CD14-positive monocyte (primary cell): Measurements from ENCODE around the gene NLRC5. TPM values are rescaled to one million over a fixed set of nuclear protein-coding genes. Genes with fewer than 3 reads are reported as not detected.

Source experiments
- DNase-seq, 3 donors: peaks; one replicate each; pipeline ENCODE4 v3.0.0-alpha.2; 2011 to 2022
- H2AFZ ChIP-seq: 2 replicates; pipeline ENCODE4 v1.6.0; 2012; ENCODE audit warnings: mild to moderate bottlenecking, low read depth, low read length, inconsistent platforms; ENCODE audit not compliant: insufficient read depth, poor library complexity, severe bottlenecking
- H3K27ac ChIP-seq, 2 donors: 1 replicate in 1 of 2; 2 replicates in 1 of 2; pipeline ENCODE4 v1.5.1; 2012 to 2013; ENCODE audit warnings: low read length in 2 of 2, control low read depth in 1 of 2, inconsistent platforms in 1 of 2, low read depth in 1 of 2, mild to moderate bottlenecking in 1 of 2
- H3K27me3 ChIP-seq, 2 donors: one replicate each; pipeline versions ENCODE4 v1.6.0 to v1.6.1; 2011 to 2013; ENCODE audit warnings: low read length in 2 of 2; ENCODE audit not compliant: control insufficient read depth in 2 of 2, insufficient read depth in 2 of 2
- H3K36me3 ChIP-seq, 2 donors: replicated peaks in 1 of 2; 1 replicate in 1 of 2; 2 replicates in 1 of 2; pipeline versions ENCODE4 v1.5.1 to v1.6.1; 2012 to 2013; ENCODE audit warnings: low read length in 2 of 2, control low read depth in 1 of 2, inconsistent platforms in 1 of 2, mild to moderate bottlenecking in 1 of 2; ENCODE audit not compliant: insufficient read depth in 2 of 2, control insufficient read depth in 1 of 2
- H3K4me1 ChIP-seq, 2 donors: 1 replicate in 1 of 2; 2 replicates in 1 of 2; pipeline versions ENCODE4 v1.5.1 to v1.6.1; 2012 to 2013; ENCODE audit warnings: low read length in 2 of 2, control low read depth in 1 of 2, inconsistent platforms in 1 of 2, mild to moderate bottlenecking in 1 of 2, moderate library complexity in 1 of 2; ENCODE audit not compliant: insufficient read depth in 2 of 2, control insufficient read depth in 1 of 2
- H3K4me2 ChIP-seq: replicated peaks from 2 replicates; pipeline ENCODE3; 2012; ENCODE audit warnings: low read length, moderate library complexity, mild to moderate bottlenecking; ENCODE audit not compliant: poor library complexity, severe bottlenecking; ENCODE audit errors: extremely low read depth
- H3K4me3 ChIP-seq, 3 experiments: fragments of 200-600 bp in 1 of 3; sonication (generic) in 1 of 3; replicated peaks in 1 of 3; 1 replicate in 2 of 3; 2 replicates in 1 of 3; pipeline ENCODE4 v1.5.1; 2011 to 2013; ENCODE audit warnings: low read length in 3 of 3, mild to moderate bottlenecking in 3 of 3, control low read depth in 2 of 3, low read depth in 2 of 3, inconsistent platforms in 1 of 3, moderate library complexity in 1 of 3
- H3K79me2 ChIP-seq: 2 replicates; pipeline ENCODE4 v1.6.0; 2012; ENCODE audit warnings: mild to moderate bottlenecking, control low read depth, inconsistent platforms, low read length, moderate library complexity; ENCODE audit not compliant: insufficient read depth
- H3K9ac ChIP-seq: 2 replicates; pipeline ENCODE4 v1.6.0; 2017; ENCODE audit warnings: low read length, mild to moderate bottlenecking; ENCODE audit not compliant: insufficient read depth, poor library complexity, severe bottlenecking
- H3K9me3 ChIP-seq, 2 donors: replicated peaks in 1 of 2; 1 replicate in 1 of 2; 2 replicates in 1 of 2; pipeline versions ENCODE4 v1.5.1 to v1.6.1; 2012 to 2013; ENCODE audit warnings: low read length in 2 of 2, control low read depth in 1 of 2; ENCODE audit not compliant: control insufficient read depth in 1 of 2, insufficient read depth in 1 of 2
- H4K20me1 ChIP-seq: 2 replicates; pipeline ENCODE4 v1.6.0; 2012; ENCODE audit warnings: mild to moderate bottlenecking, low read length, control low read depth, moderate library complexity; ENCODE audit not compliant: insufficient read depth
- H3K27ac Mint-ChIP-seq, 7 donors: one replicate each; pipeline ENCODE4 v1.8.0; 2020; ENCODE audit warnings: mild to moderate bottlenecking in 7 of 7, mixed read lengths in 7 of 7, moderate library complexity in 6 of 7, inconsistent platforms in 2 of 7
- H3K27me3 Mint-ChIP-seq, 3 donors: one replicate each; pipeline ENCODE4 v1.8.0; 2021 to 2022; ENCODE audit warnings: low read depth in 3 of 3, mild to moderate bottlenecking in 3 of 3, mixed read lengths in 3 of 3, moderate library complexity in 3 of 3, inconsistent platforms in 1 of 3
- H3K36me3 Mint-ChIP-seq, 2 donors: one replicate each; pipeline ENCODE4 v1.8.0; 2020; ENCODE audit warnings: mixed read lengths in 2 of 2, inconsistent platforms in 1 of 2, mild to moderate bottlenecking in 1 of 2
- H3K4me1 Mint-ChIP-seq: one replicate; pipeline ENCODE4 v1.8.0; 2020; ENCODE audit warnings: mild to moderate bottlenecking, mixed read lengths
- H3K4me3 Mint-ChIP-seq, 2 donors: one replicate each; pipeline ENCODE4 v1.8.0; 2020; ENCODE audit warnings: mild to moderate bottlenecking in 2 of 2, mixed read lengths in 2 of 2, moderate library complexity in 1 of 2
- H3K9me3 Mint-ChIP-seq, 7 donors: one replicate each; pipeline ENCODE4 v1.8.0; 2020 to 2022; ENCODE audit warnings: mixed read lengths in 7 of 7, mild to moderate bottlenecking in 6 of 7, moderate library complexity in 6 of 7, inconsistent platforms in 2 of 7
- CTCF ChIP-seq: fragments of 200-600 bp; IDR thresholded peaks from one replicate; pipeline ENCODE4 v1.8.0; 2022; ENCODE audit warnings: antibody characterized with exemption, mild to moderate bottlenecking
- WGBS: methylation state at CpG from one replicate; pipeline ENCODE4 v1.1.5; 2013; ENCODE audit warnings: missing lambda C conversion rate; ENCODE audit not compliant: insufficient coverage; 5-methylcytosine and 5-hydroxymethylcytosine counted together
- intact Hi-C, 2 donors: fragments of 100-400 bp; cut with micrococcal nuclease; formaldehyde crosslinking; loops; one replicate each; pipeline versions ENCODE4 v1.15.0 to v1.15.1; 2023
- polyA plus RNA-seq, 3 donors: library from polyadenylated mRNA; depleted of rRNA in 1 of 3; unstranded in 2 of 3; stranded (reverse) in 1 of 3; fragments of 300-500 nt in 2 of 3; fragments of >200 nt in 1 of 3; fragmentation: Illumina TruSeq in 2 of 3; gene quantifications; 1 replicate in 2 of 3; 2 replicates in 1 of 3; pipeline ENCODE4 v1.2.3, GENCODE V29; 2012 to 2021

The NLRC5 gene
- polyA plus RNA-seq, 3 donors: 10.3 to 171 (median 21.6) TPM

DNA sequence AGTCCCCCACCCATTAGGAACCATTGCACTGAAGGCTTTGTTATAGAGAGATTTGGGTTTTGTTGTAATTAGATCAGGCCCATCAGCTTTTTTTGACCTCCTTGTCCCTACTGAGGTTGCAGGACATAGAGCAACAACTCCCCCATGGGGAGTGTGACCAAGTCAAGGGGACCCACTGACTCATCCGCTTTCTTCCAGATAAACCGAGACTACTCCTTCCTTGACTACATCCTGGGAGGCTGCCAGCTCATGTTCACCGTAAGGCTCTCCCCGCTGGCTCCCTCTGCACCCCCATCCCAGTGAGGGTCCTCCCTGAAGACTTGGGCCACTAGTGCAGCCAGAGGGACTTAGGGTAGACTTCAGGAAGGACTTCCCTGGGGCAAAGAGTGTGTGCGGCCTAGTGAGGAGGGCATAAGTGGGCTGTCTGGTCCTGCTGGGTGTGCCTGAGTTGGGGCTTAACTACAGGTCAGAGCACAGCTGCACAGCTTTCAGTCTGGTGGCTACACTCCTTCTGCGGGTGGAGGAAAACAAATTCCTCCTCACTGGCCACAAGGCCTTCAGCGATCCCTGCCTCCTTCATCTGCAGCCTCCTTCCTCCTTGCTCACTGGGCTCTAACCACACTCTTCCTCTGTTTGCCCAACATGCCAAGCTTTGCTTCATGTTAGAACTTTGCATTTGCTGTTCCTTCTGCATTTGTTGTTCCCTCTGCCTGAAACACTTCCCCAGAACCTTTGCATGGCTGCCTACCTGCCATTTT lies 134.0 kb downstream of the NLRC5 start:
- H3K27ac ChIP-seq: peak overlapping the region in 1 of 2 donors; percentile 48
- peaks cover 0 to 1% (median under 1%) of the 10 kb centered on the region in 3 donors for H3K27me3 Mint-ChIP-seq
- no peak overlapping the region for H3K4me2 ChIP-seq
- no peak overlapping the region for H3K9ac ChIP-seq
- H3K79me2 ChIP-seq: no peaks in the 10 kb centered on the region
- H3K27ac Mint-ChIP-seq: peak overlapping the region in 6 of 7 donors; percentile 6 to 82 (median 28)
- H3K9me3 Mint-ChIP-seq: peaks cover 0 to 2% (median 0%) of the 10 kb centered on the region in 7 donors
- no peak overlapping the region for H2AFZ ChIP-seq
- no peak overlapping the region for H3K4me3 ChIP-seq
- H3K36me3 ChIP-seq: peaks cover 79 to 90% of the 10 kb centered on the region in 2 donors
- peaks cover 5 to 6% of the 10 kb centered on the region in 2 donors for H3K4me1 ChIP-seq
- no peaks in the 10 kb centered on the region for H3K9me3 ChIP-seq
- no peak for TF ChIP-seq CTCF
- H4K20me1 ChIP-seq: no peaks in the 10 kb centered on the region
- 66% methylated on average over 3 of the region's 7 CpGs for WGBS
- DNase-seq: no peak
- H3K27me3 ChIP-seq: no peaks in the 10 kb centered on the region
- H3K4me1 Mint-ChIP-seq: peaks cover 11% of the 10 kb centered on the region
- peaks cover 67 to 87% of the 10 kb centered on the region in 2 donors for H3K36me3 Mint-ChIP-seq
- H3K4me3 Mint-ChIP-seq: no peak overlapping the region
- intact Hi-C loops: no loop called here

GRCh38 chr16:57123974-57124674 lies 134.8 kb downstream of the NLRC5 start:
- H3K4me2 ChIP-seq: no peak overlapping the region
- H3K4me1 Mint-ChIP-seq: peaks cover 14% of the 10 kb centered on the region
- no peak for TF ChIP-seq CTCF
- intact Hi-C loops: no loop called here
- H3K27me3 ChIP-seq: no peaks in the 10 kb centered on the region
- H3K36me3 Mint-ChIP-seq: peaks cover 70 to 86% of the 10 kb centered on the region in 2 donors
- peak overlapping the region in 4 of 7 donors; percentile 15 to 82 (median 56) for H3K27ac Mint-ChIP-seq
- no peak overlapping the region for H3K4me3 Mint-ChIP-seq
- no peaks in the 10 kb centered on the region for H3K9me3 ChIP-seq
- no peak overlapping the region for H3K9ac ChIP-seq
- peaks cover 78 to 90% of the 10 kb centered on the region in 2 donors for H3K36me3 ChIP-seq
- no peak overlapping the region for H3K27ac ChIP-seq
- H3K79me2 ChIP-seq: no peaks in the 10 kb centered on the region
- no peak overlapping the region for H3K4me3 ChIP-seq
- H3K4me1 ChIP-seq: peaks cover 5 to 6% of the 10 kb centered on the region in 2 donors
- 87% methylated on average over 5 of the region's 11 CpGs for WGBS
- DNase-seq: no peak
- H3K27me3 Mint-ChIP-seq: peaks cover 0 to 1% (median 0%) of the 10 kb centered on the region in 3 donors
- no peaks in the 10 kb centered on the region for H4K20me1 ChIP-seq
- no peak overlapping the region for H2AFZ ChIP-seq
- peaks cover 0 to 2% (median 0%) of the 10 kb centered on the region in 7 donors for H3K9me3 Mint-ChIP-seq
